NT2/D1 (cell line): ENCODE measurements around the gene CD7.

Source experiments
- YY1 ChIP-seq: IDR thresholded peaks from 2 replicates; pipeline ENCODE4 v1.6.1; 2011; ENCODE audit not compliant: insufficient read length, insufficient read depth
- ZNF274 ChIP-seq: IDR thresholded peaks from 2 replicates; pipeline ENCODE4 v1.6.1; 2011; ENCODE audit warnings: mild to moderate bottlenecking, low read depth, low read length

DNA sequence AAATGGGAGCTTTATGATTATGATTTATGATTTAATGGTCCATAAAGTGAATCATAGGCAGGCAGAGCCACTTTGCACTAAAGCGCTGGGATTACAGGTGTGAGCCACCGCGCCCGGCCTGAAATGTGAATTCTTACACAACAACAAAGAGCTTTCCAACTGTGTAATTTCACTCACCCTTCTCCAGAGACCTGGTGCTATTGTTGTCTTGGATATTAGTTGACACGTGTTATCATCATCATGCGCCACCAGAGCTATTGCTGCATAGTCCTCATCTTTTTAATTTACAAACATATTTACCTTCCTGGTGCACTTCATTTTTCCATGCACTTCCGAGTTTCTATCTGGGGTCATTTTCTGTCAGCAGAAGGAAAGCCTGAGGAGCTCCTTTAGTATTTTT is 49.3 kb upstream of the CD7 start:
- TF ChIP-seq ZNF274: no peak
- TF ChIP-seq YY1: no peak
